NB4 (cell line): ENCODE measurements around the gene SFMBT2.
A peak's percentile ranks its signal among the peaks of the same experiment; 100 is the strongest.

Experiments used
- DNase-seq: peaks from one replicate; pipeline ENCODE4 v3.0.0; 2010; ENCODE audit warnings: low read depth
- H3K4me3 ChIP-seq: one replicate; pipeline ENCODE4 v1.5.1; 2011; ENCODE audit warnings: mild to moderate bottlenecking, low read depth, low read length, moderate library complexity
- MYC ChIP-seq: IDR thresholded peaks from 2 replicates; pipeline ENCODE4 v1.6.1; 2011; ENCODE audit warnings: low read depth, low read length
- POLR2A ChIP-seq: IDR thresholded peaks from 2 replicates; pipeline ENCODE4 v1.6.1; 2011; ENCODE audit warnings: mild to moderate bottlenecking; ENCODE audit not compliant: insufficient read length; ENCODE audit errors: extremely low read depth
- TF ChIP-seq, protein P1 (sequence below): IDR thresholded peaks from 2 replicates; pipeline ENCODE4 v1.6.1; 2011; ENCODE audit warnings: low read depth, low read length
- TF ChIP-seq, protein P2 (sequence below): IDR thresholded peaks from one replicate; pipeline ENCODE4 v1.5.1; 2012; ENCODE audit warnings: low read depth, low read length

SFMBT2 gene

DNA sequence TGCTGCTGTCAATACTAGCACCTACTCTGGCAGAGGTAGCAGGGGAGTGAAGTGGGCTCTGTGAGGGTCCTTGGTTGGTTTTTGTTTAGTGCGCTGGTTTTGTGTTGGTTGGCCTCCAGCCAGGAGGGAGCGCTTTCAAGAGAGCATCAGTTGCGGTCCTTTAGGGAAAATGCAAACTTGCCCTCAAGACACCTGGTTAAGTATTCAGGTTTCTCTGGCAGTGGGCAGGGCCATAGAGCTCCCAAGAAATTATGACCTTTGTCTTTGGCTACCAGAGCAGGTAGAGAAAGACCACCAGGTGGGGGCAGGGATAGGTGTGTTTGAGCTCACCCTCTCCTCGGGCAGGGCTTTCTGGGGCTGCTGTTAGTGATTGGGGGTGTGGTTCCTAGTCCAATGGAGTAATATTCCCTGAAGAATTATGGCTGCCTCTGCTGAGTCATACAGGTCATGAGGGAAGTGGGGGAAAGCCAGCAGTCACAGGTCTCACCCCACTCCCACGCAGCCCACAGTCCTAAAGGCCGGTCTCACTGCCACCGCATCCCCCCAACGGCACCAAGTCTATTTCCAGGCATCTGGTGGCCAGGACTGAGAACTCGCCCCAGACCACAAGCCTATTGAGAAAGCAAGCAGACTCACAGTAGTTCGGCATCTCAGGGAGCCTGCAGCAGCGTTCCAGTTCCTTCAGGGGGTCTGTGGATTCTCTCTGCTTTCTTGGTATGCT is 280.5 kb downstream of the SFMBT2 start:
- no peak overlapping the region for H3K4me3 ChIP-seq
- TF ChIP-seq POLR2A = no peak
- TF ChIP-seq, protein P1, sequence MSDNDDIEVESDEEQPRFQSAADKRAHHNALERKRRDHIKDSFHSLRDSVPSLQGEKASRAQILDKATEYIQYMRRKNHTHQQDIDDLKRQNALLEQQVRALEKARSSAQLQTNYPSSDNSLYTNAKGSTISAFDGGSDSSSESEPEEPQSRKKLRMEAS = no peak
- no peak for TF ChIP-seq MYC
- TF ChIP-seq, protein P2, sequence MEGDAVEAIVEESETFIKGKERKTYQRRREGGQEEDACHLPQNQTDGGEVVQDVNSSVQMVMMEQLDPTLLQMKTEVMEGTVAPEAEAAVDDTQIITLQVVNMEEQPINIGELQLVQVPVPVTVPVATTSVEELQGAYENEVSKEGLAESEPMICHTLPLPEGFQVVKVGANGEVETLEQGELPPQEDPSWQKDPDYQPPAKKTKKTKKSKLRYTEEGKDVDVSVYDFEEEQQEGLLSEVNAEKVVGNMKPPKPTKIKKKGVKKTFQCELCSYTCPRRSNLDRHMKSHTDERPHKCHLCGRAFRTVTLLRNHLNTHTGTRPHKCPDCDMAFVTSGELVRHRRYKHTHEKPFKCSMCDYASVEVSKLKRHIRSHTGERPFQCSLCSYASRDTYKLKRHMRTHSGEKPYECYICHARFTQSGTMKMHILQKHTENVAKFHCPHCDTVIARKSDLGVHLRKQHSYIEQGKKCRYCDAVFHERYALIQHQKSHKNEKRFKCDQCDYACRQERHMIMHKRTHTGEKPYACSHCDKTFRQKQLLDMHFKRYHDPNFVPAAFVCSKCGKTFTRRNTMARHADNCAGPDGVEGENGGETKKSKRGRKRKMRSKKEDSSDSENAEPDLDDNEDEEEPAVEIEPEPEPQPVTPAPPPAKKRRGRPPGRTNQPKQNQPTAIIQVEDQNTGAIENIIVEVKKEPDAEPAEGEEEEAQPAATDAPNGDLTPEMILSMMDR = no peak
- peak; percentile 81 for DNase-seq

DNA sequence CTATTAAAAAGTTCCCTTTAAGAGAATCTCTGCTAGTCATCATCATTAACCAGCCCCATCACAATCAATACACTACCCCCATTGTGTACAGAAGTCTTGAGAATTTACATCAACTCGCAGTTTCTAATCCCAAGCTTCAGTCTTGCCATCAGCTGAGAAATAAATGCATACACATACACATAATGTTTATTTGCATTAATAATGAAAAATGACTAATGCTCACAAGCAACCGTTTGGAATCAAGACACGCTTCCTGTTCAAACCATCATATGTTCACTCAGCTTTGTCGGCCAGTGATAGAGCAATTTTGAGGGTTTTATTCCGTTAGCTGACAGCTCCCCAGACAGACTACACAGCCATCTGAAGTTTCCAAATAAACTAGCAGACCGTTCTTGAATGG is 287.1 kb downstream of the SFMBT2 start:
- H3K4me3 ChIP-seq = no peak overlapping the region
- no peak for DNase-seq
- TF ChIP-seq, protein P1 = no peak
- no peak for TF ChIP-seq POLR2A
- TF ChIP-seq, protein P2 = no peak
- TF ChIP-seq MYC = no peak

GRCh38 chr10:7122561-7122960 is 288.3 kb downstream of the SFMBT2 start:
- no peak for DNase-seq
- no peak overlapping the region for H3K4me3 ChIP-seq
- TF ChIP-seq, protein P2 = no peak
- TF ChIP-seq MYC (no peak), POLR2A (no peak)
- TF ChIP-seq, protein P1 = no peak

DNA sequence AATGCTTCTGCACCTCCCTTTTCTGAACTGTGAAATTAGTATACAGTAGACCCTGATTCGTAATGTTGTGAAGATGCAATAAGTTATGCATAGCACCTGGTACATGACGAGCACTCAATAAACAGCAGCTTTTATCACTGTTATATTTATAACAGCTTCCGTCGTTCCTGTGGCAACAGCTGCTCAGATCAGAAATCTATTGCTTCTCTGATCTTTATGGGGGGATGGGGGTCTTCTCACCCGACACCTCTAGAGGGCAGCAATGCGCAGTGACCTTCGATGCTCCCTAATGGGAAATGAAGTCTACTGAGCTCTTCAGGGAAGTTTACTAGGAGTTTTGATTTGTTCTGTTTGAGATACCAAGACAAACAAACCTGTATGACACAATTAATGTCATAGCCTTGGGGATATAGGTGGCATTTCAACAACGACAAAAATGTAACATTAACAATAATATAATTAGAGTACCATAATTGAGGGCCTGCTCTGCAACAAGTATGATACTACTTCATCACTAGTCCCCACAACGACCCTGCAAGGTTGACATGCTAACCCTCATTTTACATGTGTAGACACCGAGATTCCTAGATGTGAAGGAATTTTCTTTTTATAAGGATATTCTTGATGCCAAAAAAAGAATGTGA is 289.6 kb downstream of the SFMBT2 start:
- H3K4me3 ChIP-seq = no peak overlapping the region
- peak; percentile 69 for DNase-seq
- TF ChIP-seq, protein P1 = no peak
- TF ChIP-seq, protein P2 = peak; percentile 59

GRCh38 chr10:7119325-7120015 is 291.4 kb downstream of the SFMBT2 start:
- DNase-seq = peak; percentile 50
- TF ChIP-seq, protein P2 = no peak
- no peak for TF ChIP-seq POLR2A
- no peak for TF ChIP-seq MYC
- TF ChIP-seq, protein P1 = no peak
- H3K4me3 ChIP-seq = no peak overlapping the region
